T-cell (primary cell): Measurements from ENCODE around the gene EEF1A2. TPM values are rescaled to one million over a fixed set of nuclear protein-coding genes. Genes with fewer than 3 reads are reported as not detected.

Source experiments
- ATAC-seq, 4 experiments: fragments of 200-7000 bp in 3 of 4; fragments of 150-1000 bp in 1 of 4; cut with Tn5 transposase; replicated peaks in 1 of 4; 1 replicate in 3 of 4; 2 replicates in 1 of 4; pipeline ENCODE4 v1.10.0; 2021; ENCODE audit warnings: moderate library complexity in 3 of 4, mild to moderate bottlenecking in 2 of 4, moderate number of reproducible peaks in 1 of 4
- CTCF ChIA-PET, 2 donors: fragments of 300-600 bp; sonication (Branson Sonifier 250); formaldehyde crosslinking; loops; one replicate each; lab custom pipeline; 2022; ENCODE audit warnings: antibody characterized with exemption in 2 of 2; lab: Charles Lee
- POLR2A ChIA-PET, 2 donors: fragments of 300-600 bp; sonication (Branson Sonifier 250); formaldehyde crosslinking; loops; one replicate each; lab custom pipeline; 2022; ENCODE audit warnings: antibody characterized with exemption in 2 of 2; lab: Charles Lee
- DNase-seq, 35 experiments: peaks; one replicate each; pipeline versions ENCODE4 v3.0.0 to v3.0.0-alpha.2; 2013 to 2023
- H3K27ac ChIP-seq: one replicate; pipeline ENCODE4 v1.5.1; 2013; ENCODE audit warnings: low read length
- H3K27me3 ChIP-seq, 2 experiments: replicated peaks in 1 of 2; 1 replicate in 1 of 2; 2 replicates in 1 of 2; pipeline versions ENCODE4 v1.6.1 to v1.7.0; 2013; ENCODE audit warnings: low read length in 1 of 2, mixed read lengths in 1 of 2; ENCODE audit not compliant: control insufficient read depth in 2 of 2, insufficient read depth in 2 of 2; ENCODE audit errors: extremely low read depth in 1 of 2
- H3K36me3 ChIP-seq, 2 donors: 1 replicate in 1 of 2; 2 replicates in 1 of 2; pipeline versions ENCODE4 v1.6.1 to v1.7.0; 2013; ENCODE audit warnings: low read length in 1 of 2; ENCODE audit not compliant: control insufficient read depth in 2 of 2, insufficient read depth in 1 of 2; ENCODE audit errors: extremely low read depth in 1 of 2
- H3K4me1 ChIP-seq, 2 experiments: 1 replicate in 1 of 2; 2 replicates in 1 of 2; pipeline versions ENCODE4 v1.6.1 to v1.7.0; 2013; ENCODE audit warnings: low read length in 2 of 2, mixed read lengths in 1 of 2; ENCODE audit not compliant: insufficient read depth in 2 of 2, control insufficient read depth in 1 of 2; ENCODE audit errors: extremely low read depth in 1 of 2
- H3K4me3 ChIP-seq, 2 donors: 1 replicate in 1 of 2; 2 replicates in 1 of 2; pipeline versions ENCODE4 v1.5.1 to v1.7.0; 2013; ENCODE audit warnings: mild to moderate bottlenecking in 2 of 2, low read length in 1 of 2, moderate library complexity in 1 of 2; ENCODE audit not compliant: control insufficient read depth in 1 of 2; ENCODE audit errors: extremely low read depth in 1 of 2
- H3K9me3 ChIP-seq: 2 replicates; pipeline ENCODE4 v1.7.0; 2013
- H3K27ac Mint-ChIP-seq, 2 donors: one replicate each; pipeline ENCODE4 v1.8.0; 2020 to 2021; ENCODE audit warnings: mild to moderate bottlenecking in 2 of 2, mixed read lengths in 2 of 2
- H3K27me3 Mint-ChIP-seq, 2 donors: one replicate each; pipeline ENCODE4 v1.8.0; 2021 to 2022; ENCODE audit warnings: mixed read lengths in 2 of 2
- H3K36me3 Mint-ChIP-seq: one replicate; pipeline ENCODE4 v1.8.0; 2021; ENCODE audit warnings: mixed read lengths
- H3K4me1 Mint-ChIP-seq, 3 donors: one replicate each; pipeline ENCODE4 v1.8.0; 2020 to 2022; ENCODE audit warnings: mixed read lengths in 3 of 3, mild to moderate bottlenecking in 1 of 3
- H3K4me3 Mint-ChIP-seq, 3 donors: one replicate each; pipeline ENCODE4 v1.8.0; 2020 to 2022; ENCODE audit warnings: mild to moderate bottlenecking in 3 of 3, mixed read lengths in 3 of 3, moderate library complexity in 3 of 3
- H3K9me3 Mint-ChIP-seq, 3 donors: one replicate each; pipeline ENCODE4 v1.8.0; 2020 to 2022; ENCODE audit warnings: mixed read lengths in 3 of 3
- WGBS: methylation state at CpG from one replicate; pipeline ENCODE4 v1.1.5; 2013; ENCODE audit warnings: missing lambda C conversion rate; ENCODE audit not compliant: insufficient coverage; 5-methylcytosine and 5-hydroxymethylcytosine counted together
- total RNA-seq, 35 experiments: library from RNA in 6 of 35; stranded (reverse) in 6 of 35; fragments of 120-200 nt in 1 of 35; gene quantifications; one replicate each; pipeline versions ENCODE4 v1.2.1 to v1.2.4 and lab custom pipeline; 2013 to 2026

EEF1A2 gene
- total RNA-seq, 5 donors from 2014 or later (not counting 1 experiment from before 2014, with no cell fraction given): 0.50 to 3.1 (median 1.1) TPM

GRCh38 chr20:63470410-63470809 lies 28.5 kb downstream of the EEF1A2 start:
- DNase-seq (no peak), ATAC-seq (no peak)
- H3K9me3 ChIP-seq: no peaks in the 10 kb centered on the region
- no peak overlapping the region for H3K27ac Mint-ChIP-seq
- H3K36me3 ChIP-seq: no peaks in the 10 kb centered on the region
- H3K27me3 ChIP-seq: peaks cover 3 to 84% of the 10 kb centered on the region in 2 experiments
- H3K4me3 Mint-ChIP-seq: peak overlapping the region in 1 of 3 donors; percentile 45
- peaks cover 0 to 10% (median 5%) of the 10 kb centered on the region in 3 donors for H3K4me1 Mint-ChIP-seq
- H3K27me3 Mint-ChIP-seq: peaks cover 17 to 48% of the 10 kb centered on the region in 2 donors
- no peak overlapping the region for H3K4me3 ChIP-seq
- CTCF ChIA-PET: no interaction called here
- H3K9me3 Mint-ChIP-seq: no peaks in the 10 kb centered on the region
- WGBS: 66% methylated on average over 5 of the region's 10 CpGs
- H3K27ac ChIP-seq: no peak overlapping the region
- H3K4me1 ChIP-seq: peaks cover 0 to 24% of the 10 kb centered on the region in 2 experiments
- H3K36me3 Mint-ChIP-seq: no peaks in the 10 kb centered on the region
- POLR2A ChIA-PET: no interaction called here

GRCh38 chr20:63469713-63470101 lies 29.2 kb downstream of the EEF1A2 start:
- Histone ChIP-seq H3K9me3 (no peaks in the 10 kb centered on the region), H3K36me3 (no peaks in the 10 kb centered on the region), H3K4me3 (no peak overlapping the region), H3K27me3 (peaks cover 3 to 84% of the 10 kb centered on the region in 2 experiments), H3K27ac (no peak overlapping the region), H3K4me1 (peaks cover 0 to 24% of the 10 kb centered on the region in 2 experiments)
- ChIA-PET POLR2A (no interaction called here), CTCF (no interaction called here)
- Mint-ChIP-seq H3K27ac (no peak overlapping the region), H3K4me1 (peaks cover 0 to 10% (median 5%) of the 10 kb centered on the region in 3 donors), H3K9me3 (no peaks in the 10 kb centered on the region), H3K27me3 (peaks cover 19 to 47% of the 10 kb centered on the region in 2 donors), H3K36me3 (no peaks in the 10 kb centered on the region), H3K4me3 (peak overlapping the region in 1 of 3 donors; percentile 45)
- DNase-seq (no peak), ATAC-seq (no peak)
- 85% methylated on average over 11 of the region's 13 CpGs for WGBS

- Histone ChIP-seq H3K4me1 (peaks cover 0 to 21% of the 10 kb centered on the region in 2 experiments), H3K9me3 (no peaks in the 10 kb centered on the region), H3K36me3 (no peaks in the 10 kb centered on the region), H3K27me3 (peaks cover 3 to 84% of the 10 kb centered on the region in 2 experiments), H3K4me3 (no peak overlapping the region), H3K27ac (no peak overlapping the region)
- peaks cover 20 to 46% of the 10 kb centered on the region in 2 donors for H3K27me3 Mint-ChIP-seq
- WGBS: 78% methylated on average over 20 of the region's 22 CpGs
- ATAC-seq (no peak), DNase-seq (no peak)
- H3K4me3 Mint-ChIP-seq: no peak overlapping the region
- ChIA-PET CTCF (no interaction called here), POLR2A (no interaction called here)
- H3K4me1 Mint-ChIP-seq: peaks cover 0 to 8% (median 4%) of the 10 kb centered on the region in 3 donors
- no peaks in the 10 kb centered on the region for H3K9me3 Mint-ChIP-seq
- no peak overlapping the region for H3K27ac Mint-ChIP-seq
- no peaks in the 10 kb centered on the region for H3K36me3 Mint-ChIP-seq
These were observed 29.7 kb downstream of the EEF1A2 start for GRCh38 chr20:63469019-63469712.

- CTCF ChIA-PET: no interaction called here
- WGBS: 78% methylated on average over 10 of the region's 12 CpGs
These were observed 30.5 kb downstream of the EEF1A2 start for GRCh38 chr20:63468421-63468820.

GRCh38 chr20:63467294-63468083 lies 31.4 kb downstream of the EEF1A2 start:
- peaks cover 2 to 87% of the 10 kb centered on the region in 2 experiments for H3K27me3 ChIP-seq
- H3K9me3 ChIP-seq: no peaks in the 10 kb centered on the region
- ChIA-PET POLR2A (interaction anchor here in 1 of 2 donors (0.5 kb wide), 1 partner anchor 28 kb away, joined by 3 read pairs; no protein-coding TSS in a partner anchor), CTCF (no interaction called here)
- no peak overlapping the region for H3K27ac ChIP-seq
- Mint-ChIP-seq H3K4me1 (peaks cover 0 to 4% (median 0%) of the 10 kb centered on the region in 3 donors), H3K9me3 (no peaks in the 10 kb centered on the region), H3K27me3 (peaks cover 19 to 48% of the 10 kb centered on the region in 2 donors), H3K36me3 (no peaks in the 10 kb centered on the region), H3K27ac (no peak overlapping the region), H3K4me3 (no peak overlapping the region)
- no peak overlapping the region for H3K4me3 ChIP-seq
- H3K4me1 ChIP-seq: peaks cover 0 to 14% of the 10 kb centered on the region in 2 experiments
- no peaks in the 10 kb centered on the region for H3K36me3 ChIP-seq
- DNase-seq (no peak), ATAC-seq (no peak)
- 77% methylated on average over 14 of the region's 19 CpGs for WGBS

More at GRCh38 chr20:63468421-63468820, 30.5 kb downstream of the EEF1A2 start:
- H3K9me3 Mint-ChIP-seq: no peaks in the 10 kb centered on the region
- H3K4me3 Mint-ChIP-seq: no peak overlapping the region
- peaks cover 0 to 4% (median 0%) of the 10 kb centered on the region in 3 donors for H3K4me1 Mint-ChIP-seq
- Histone ChIP-seq H3K27me3 (peaks cover 2 to 84% of the 10 kb centered on the region in 2 experiments), H3K4me1 (peaks cover 0 to 16% of the 10 kb centered on the region in 2 experiments), H3K4me3 (no peak overlapping the region), H3K9me3 (no peaks in the 10 kb centered on the region), H3K36me3 (no peaks in the 10 kb centered on the region), H3K27ac (no peak overlapping the region)
- no peaks in the 10 kb centered on the region for H3K36me3 Mint-ChIP-seq
- POLR2A ChIA-PET: no interaction called here
- ATAC-seq: no peak
- no peak overlapping the region for H3K27ac Mint-ChIP-seq
- no peak for DNase-seq
- H3K27me3 Mint-ChIP-seq: peaks cover 14 to 43% of the 10 kb centered on the region in 2 donors

GRCh38 chr20:63466861-63467260 lies 32.0 kb downstream of the EEF1A2 start:
- H3K27me3 Mint-ChIP-seq: peaks cover 21 to 50% of the 10 kb centered on the region in 2 donors
- ChIA-PET POLR2A (no interaction called here), CTCF (no interaction called here)
- H3K9me3 Mint-ChIP-seq: no peaks in the 10 kb centered on the region
- H3K36me3 Mint-ChIP-seq: no peaks in the 10 kb centered on the region
- H3K4me3 Mint-ChIP-seq: no peak overlapping the region
- Histone ChIP-seq H3K27me3 (peaks cover 2 to 88% of the 10 kb centered on the region in 2 experiments), H3K27ac (no peak overlapping the region), H3K9me3 (no peaks in the 10 kb centered on the region), H3K36me3 (no peaks in the 10 kb centered on the region), H3K4me3 (no peak overlapping the region), H3K4me1 (peaks cover 0 to 10% of the 10 kb centered on the region in 2 experiments)
- H3K27ac Mint-ChIP-seq: no peak overlapping the region
- 86% methylated on average over 13 of the region's 17 CpGs for WGBS
- DNase-seq (no peak), ATAC-seq (no peak)
- H3K4me1 Mint-ChIP-seq: peaks cover 0 to 4% (median 0%) of the 10 kb centered on the region in 3 donors
